Panc1 (cell line): ENCODE measurements around the gene B4GALT6. TPM values are rescaled to one million over a fixed set of nuclear protein-coding genes. Genes with fewer than 3 reads are reported as not detected.

Source experiments
- ATAC-seq: fragments of 200-7000 bp; cut with Tn5 transposase; 2 replicates; pipeline ENCODE4 v1.9.1; 2020; ENCODE audit warnings: mild to moderate bottlenecking, moderate library complexity
- BruUV-seq: library from RNA; stranded (reverse); fragments of 400-500 nt; replicated peaks from 2 replicates; lab custom pipeline; 2021; lab: Mats Ljungman, UMichigan
- CTCF ChIA-PET: fragments of 300-600 bp; sonication (Branson Sonifier 250); formaldehyde crosslinking; loops from one replicate; lab custom pipeline; 2022; ENCODE audit warnings: antibody characterized with exemption; lab: Charles Lee
- POLR2A ChIA-PET: fragments of 300-600 bp; sonication (Branson Sonifier 250); formaldehyde crosslinking; loops from one replicate; lab custom pipeline; 2022; ENCODE audit warnings: antibody characterized with exemption; lab: Charles Lee
- DNase-seq: peaks from one replicate; pipeline ENCODE4 v3.0.0-alpha.2; 2010; ENCODE audit warnings: low read depth, low spot score
- H3K27ac ChIP-seq: 2 replicates; pipeline ENCODE4 v1.5.1; 2011; ENCODE audit warnings: mild to moderate bottlenecking, low read length, inconsistent platforms
- H3K27me3 ChIP-seq: fragments of 200-500 bp; sonication (Bioruptor generic); 2 replicates; pipeline ENCODE4 v1.6.0; 2014; ENCODE audit warnings: low read length, inconsistent platforms; ENCODE audit not compliant: control insufficient read depth, insufficient read depth
- H3K36me3 ChIP-seq: fragments of 200-500 bp; sonication (Bioruptor generic); 2 replicates; pipeline ENCODE4 v1.5.1; 2014; ENCODE audit warnings: inconsistent platforms, mild to moderate bottlenecking, low read length, moderate library complexity; ENCODE audit not compliant: control insufficient read depth, insufficient read depth
- H3K4me1 ChIP-seq: 2 replicates; pipeline ENCODE4 v1.5.1; 2011; ENCODE audit warnings: inconsistent platforms, mild to moderate bottlenecking, low read length, moderate library complexity; ENCODE audit not compliant: control insufficient read depth, insufficient read depth
- H3K4me3 ChIP-seq, 2 experiments: 2 replicates each; pipeline ENCODE4 v1.5.1; 2011 to 2012; ENCODE audit warnings: low read depth in 2 of 2, low read length in 2 of 2, mild to moderate bottlenecking in 2 of 2, inconsistent platforms in 1 of 2, moderate library complexity in 1 of 2
- H3K9me3 ChIP-seq: fragments of 200-500 bp; sonication (Bioruptor generic); 2 replicates; pipeline ENCODE4 v1.5.1; 2014; ENCODE audit warnings: low read depth, mild to moderate bottlenecking, inconsistent platforms, low read length, moderate library complexity; ENCODE audit not compliant: control insufficient read depth, insufficient read depth
- POLR2AphosphoS5 ChIP-seq: IDR thresholded peaks from 2 replicates; pipeline ENCODE4 v1.6.1; 2012; ENCODE audit warnings: mild to moderate bottlenecking, low read depth, low read length, moderate library complexity
- SIN3A ChIP-seq: IDR thresholded peaks from 2 replicates; pipeline ENCODE4 v1.6.1; 2012; ENCODE audit warnings: low read depth, mild to moderate bottlenecking, low read length, moderate library complexity, borderline replicate concordance; ENCODE audit not compliant: insufficient read depth
- TCF7L2 ChIP-seq: IDR thresholded peaks from 2 replicates; pipeline ENCODE4 v1.6.1; 2011; ENCODE audit warnings: mild to moderate bottlenecking, low read depth, low read length, inconsistent platforms
- in situ Hi-C: cut with HindIII; loops from 2 replicates; pipeline ENCODE4 v1.10.0; 2016; ENCODE audit warnings: low sequenced_read_pairs, low pct_unique_long_range_greater_than_20kb
- intact Hi-C: fragments of 100-400 bp; cut with micrococcal nuclease; formaldehyde crosslinking; loops from one replicate; pipeline ENCODE4 v1.10.0; 2022; ENCODE audit not compliant: unreplicated experiment
- total RNA-seq: library from RNA; stranded (reverse); gene quantifications from one replicate; pipeline ENCODE4 v1.2.1, GENCODE V29; 2021; ENCODE audit not compliant: unreplicated experiment
- TF ChIP-seq, protein P1 (sequence below), 2 experiments: IDR thresholded peaks; 2 replicates each; pipeline ENCODE4 v1.6.1; 2011 to 2012; ENCODE audit warnings: low read depth in 2 of 2, control low read depth in 1 of 2, low read length in 1 of 2, mild to moderate bottlenecking in 1 of 2, moderate library complexity in 1 of 2; ENCODE audit not compliant: insufficient read depth in 1 of 2
- TF ChIP-seq, protein P2 (sequence below): fragments of 450-650 bp; IDR thresholded peaks from 2 replicates; pipeline ENCODE4 v1.5.1; 2017; ENCODE audit warnings: mild to moderate bottlenecking

Gene B4GALT6
- total RNA-seq, 1 experiment from 2014 or later = 36.3 TPM

DNA sequence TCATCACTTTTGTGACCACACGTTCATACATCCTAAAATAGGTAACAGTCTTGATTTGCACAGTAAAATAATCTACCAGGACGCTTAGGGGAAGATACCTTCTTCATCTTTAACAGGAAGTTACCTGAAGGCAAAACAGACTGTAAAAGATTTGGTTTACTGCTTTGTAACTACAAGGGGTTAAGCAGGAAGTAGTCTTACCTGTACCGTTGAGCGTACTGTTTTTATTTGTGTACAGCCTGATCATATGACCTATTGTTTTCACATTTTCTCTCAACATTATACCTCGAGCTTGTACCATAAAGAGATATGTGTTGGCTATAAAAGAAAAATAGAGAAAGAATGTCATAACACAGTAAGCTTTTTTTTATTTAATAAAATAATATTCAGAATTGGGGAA lies 18.3 kb downstream of the B4GALT6 start:
- H3K4me3 ChIP-seq = no peak overlapping the region
- no peaks in the 10 kb centered on the region for H3K4me1 ChIP-seq
- BruUV-seq = no TSS peak
- no peak overlapping the region for H3K27ac ChIP-seq
- H3K27me3 ChIP-seq = no peaks in the 10 kb centered on the region
- H3K36me3 ChIP-seq = no peaks in the 10 kb centered on the region
- intact Hi-C loops = no loop called here
- no peak for DNase-seq
- in situ Hi-C loops = no loop called here
- ChIA-PET POLR2A (interaction anchor here (0.6 kb wide), 1 partner anchor 16 kb away, joined by 3 read pairs; no protein-coding TSS in a partner anchor), CTCF (no interaction called here)
- TF ChIP-seq, protein P1, sequence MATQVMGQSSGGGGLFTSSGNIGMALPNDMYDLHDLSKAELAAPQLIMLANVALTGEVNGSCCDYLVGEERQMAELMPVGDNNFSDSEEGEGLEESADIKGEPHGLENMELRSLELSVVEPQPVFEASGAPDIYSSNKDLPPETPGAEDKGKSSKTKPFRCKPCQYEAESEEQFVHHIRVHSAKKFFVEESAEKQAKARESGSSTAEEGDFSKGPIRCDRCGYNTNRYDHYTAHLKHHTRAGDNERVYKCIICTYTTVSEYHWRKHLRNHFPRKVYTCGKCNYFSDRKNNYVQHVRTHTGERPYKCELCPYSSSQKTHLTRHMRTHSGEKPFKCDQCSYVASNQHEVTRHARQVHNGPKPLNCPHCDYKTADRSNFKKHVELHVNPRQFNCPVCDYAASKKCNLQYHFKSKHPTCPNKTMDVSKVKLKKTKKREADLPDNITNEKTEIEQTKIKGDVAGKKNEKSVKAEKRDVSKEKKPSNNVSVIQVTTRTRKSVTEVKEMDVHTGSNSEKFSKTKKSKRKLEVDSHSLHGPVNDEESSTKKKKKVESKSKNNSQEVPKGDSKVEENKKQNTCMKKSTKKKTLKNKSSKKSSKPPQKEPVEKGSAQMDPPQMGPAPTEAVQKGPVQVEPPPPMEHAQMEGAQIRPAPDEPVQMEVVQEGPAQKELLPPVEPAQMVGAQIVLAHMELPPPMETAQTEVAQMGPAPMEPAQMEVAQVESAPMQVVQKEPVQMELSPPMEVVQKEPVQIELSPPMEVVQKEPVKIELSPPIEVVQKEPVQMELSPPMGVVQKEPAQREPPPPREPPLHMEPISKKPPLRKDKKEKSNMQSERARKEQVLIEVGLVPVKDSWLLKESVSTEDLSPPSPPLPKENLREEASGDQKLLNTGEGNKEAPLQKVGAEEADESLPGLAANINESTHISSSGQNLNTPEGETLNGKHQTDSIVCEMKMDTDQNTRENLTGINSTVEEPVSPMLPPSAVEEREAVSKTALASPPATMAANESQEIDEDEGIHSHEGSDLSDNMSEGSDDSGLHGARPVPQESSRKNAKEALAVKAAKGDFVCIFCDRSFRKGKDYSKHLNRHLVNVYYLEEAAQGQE (IDR thresholded peaks at IDR 0.05; ENCODE audit: insufficient read depth in 1 of 2, low read depth in 2 of 2, low read length in 1 of 2) = no peak
- no peaks in the 10 kb centered on the region for H3K9me3 ChIP-seq
- ATAC-seq = no peak

DNA sequence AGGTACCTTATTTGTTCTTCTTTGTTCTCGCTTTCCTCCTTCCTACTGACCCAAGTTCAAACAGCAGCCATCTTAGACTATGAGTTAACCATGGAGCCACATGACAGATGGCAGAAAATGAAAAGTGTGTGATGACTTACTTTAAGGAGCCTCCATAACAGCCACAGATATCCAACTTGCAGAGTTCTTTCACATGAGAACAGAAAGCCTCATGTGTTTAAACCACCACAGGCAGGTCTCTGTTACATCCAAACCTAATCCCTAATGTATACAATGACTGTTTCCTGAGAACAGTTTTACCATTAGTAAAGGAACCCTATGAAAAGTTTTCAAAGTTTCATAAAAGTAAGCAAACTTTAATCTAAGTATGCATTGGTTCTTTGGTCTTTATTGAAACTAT lies 20.3 kb downstream of the B4GALT6 start:
- DNase-seq = no peak
- no peaks in the 10 kb centered on the region for H3K27me3 ChIP-seq
- no peaks in the 10 kb centered on the region for H3K4me1 ChIP-seq
- no peak for ATAC-seq
- TF ChIP-seq, protein P1 (IDR thresholded peaks at IDR 0.05; ENCODE audit: insufficient read depth in 1 of 2, low read depth in 2 of 2, low read length in 1 of 2) = no peak
- no peak for TF ChIP-seq SIN3A
- CTCF ChIA-PET = no interaction called here
- no peak overlapping the region for H3K4me3 ChIP-seq
- no peak overlapping the region for H3K27ac ChIP-seq
- no peaks in the 10 kb centered on the region for H3K36me3 ChIP-seq
- no peaks in the 10 kb centered on the region; the same call in 1 of the 2 replicates for H3K9me3 ChIP-seq
- in situ Hi-C loops (no loop called here), intact Hi-C loops (no loop called here)
- BruUV-seq = no TSS peak
- POLR2A ChIA-PET = no interaction called here

DNA sequence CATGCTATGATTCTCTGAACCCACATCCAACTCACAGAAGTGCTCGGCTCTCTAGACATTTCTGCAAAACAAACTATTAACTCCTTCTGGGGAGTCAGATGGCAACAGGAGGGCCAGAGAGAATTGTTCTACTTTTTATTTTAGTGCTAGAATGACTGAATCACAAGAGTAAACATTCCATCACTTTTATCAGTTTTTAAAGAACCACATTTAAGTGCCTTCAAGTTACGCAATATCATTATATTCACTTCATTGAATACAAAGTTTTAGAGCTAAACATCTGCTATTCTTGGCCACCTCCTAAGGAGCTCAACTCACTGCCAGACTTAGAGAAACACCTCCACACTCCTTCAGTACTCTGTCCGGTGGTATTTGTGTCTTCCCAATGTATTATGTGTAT lies 22.4 kb downstream of the B4GALT6 start:
- CTCF ChIA-PET = no interaction called here
- Histone ChIP-seq H3K9me3 (no peaks in the 10 kb centered on the region; the same call in 1 of the 2 replicates), H3K4me3 (no peak overlapping the region), H3K27me3 (no peaks in the 10 kb centered on the region), H3K36me3 (no peaks in the 10 kb centered on the region), H3K4me1 (no peaks in the 10 kb centered on the region), H3K27ac (no peak overlapping the region)
- BruUV-seq = no TSS peak
- no peak for TF ChIP-seq SIN3A
- TF ChIP-seq, protein P2, sequence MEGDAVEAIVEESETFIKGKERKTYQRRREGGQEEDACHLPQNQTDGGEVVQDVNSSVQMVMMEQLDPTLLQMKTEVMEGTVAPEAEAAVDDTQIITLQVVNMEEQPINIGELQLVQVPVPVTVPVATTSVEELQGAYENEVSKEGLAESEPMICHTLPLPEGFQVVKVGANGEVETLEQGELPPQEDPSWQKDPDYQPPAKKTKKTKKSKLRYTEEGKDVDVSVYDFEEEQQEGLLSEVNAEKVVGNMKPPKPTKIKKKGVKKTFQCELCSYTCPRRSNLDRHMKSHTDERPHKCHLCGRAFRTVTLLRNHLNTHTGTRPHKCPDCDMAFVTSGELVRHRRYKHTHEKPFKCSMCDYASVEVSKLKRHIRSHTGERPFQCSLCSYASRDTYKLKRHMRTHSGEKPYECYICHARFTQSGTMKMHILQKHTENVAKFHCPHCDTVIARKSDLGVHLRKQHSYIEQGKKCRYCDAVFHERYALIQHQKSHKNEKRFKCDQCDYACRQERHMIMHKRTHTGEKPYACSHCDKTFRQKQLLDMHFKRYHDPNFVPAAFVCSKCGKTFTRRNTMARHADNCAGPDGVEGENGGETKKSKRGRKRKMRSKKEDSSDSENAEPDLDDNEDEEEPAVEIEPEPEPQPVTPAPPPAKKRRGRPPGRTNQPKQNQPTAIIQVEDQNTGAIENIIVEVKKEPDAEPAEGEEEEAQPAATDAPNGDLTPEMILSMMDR = no peak
- TF ChIP-seq, protein P1 (IDR thresholded peaks at IDR 0.05; ENCODE audit: insufficient read depth in 1 of 2, low read depth in 2 of 2, low read length in 1 of 2) = no peak
- no peak for TF ChIP-seq POLR2AphosphoS5
- TF ChIP-seq TCF7L2 = no peak
- in situ Hi-C loops (no loop called here), intact Hi-C loops (no loop called here)
- DNase-seq = no peak
- ATAC-seq = no peak
- POLR2A ChIA-PET = no interaction called here
